H4 (cell line): Measurements from ENCODE around the gene CACNG6. TPM values are rescaled to one million over a fixed set of nuclear protein-coding genes. Genes with fewer than 3 reads are reported as not detected.
"Not testable (repeated sequence)": the region's sequence is repeated elsewhere in the genome, so short reads cannot be mapped to it uniquely, and the experiment has no call there.

Source experiments
- DNase-seq: peaks from one replicate; pipeline ENCODE4 v3.0.0-alpha.2; 2015; ENCODE audit warnings: low spot score
- total RNA-seq: library from RNA; depleted of rRNA; stranded (reverse); fragments of >200 nt; shearing (Covaris generic); gene quantifications from 2 replicates; pipeline ENCODE4 v1.2.3, GENCODE V29; 2014; rRNA removed

Gene CACNG6, protein sequence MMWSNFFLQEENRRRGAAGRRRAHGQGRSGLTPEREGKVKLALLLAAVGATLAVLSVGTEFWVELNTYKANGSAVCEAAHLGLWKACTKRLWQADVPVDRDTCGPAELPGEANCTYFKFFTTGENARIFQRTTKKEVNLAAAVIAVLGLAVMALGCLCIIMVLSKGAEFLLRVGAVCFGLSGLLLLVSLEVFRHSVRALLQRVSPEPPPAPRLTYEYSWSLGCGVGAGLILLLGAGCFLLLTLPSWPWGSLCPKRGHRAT
- total RNA-seq: 0.46 and 1.4 TPM in 2 replicates

- peak; percentile 55 for DNase-seq
Observed at GRCh38 chr19:53991224-53992113, at the start of gene CACNG6. CACNG6 (plus strand) TSS chr19:53991637; CDS start chr19:53992878, 1,241 bp downstream.

GRCh38 chr19:53942001-53942786, 49.2 kb upstream of the CACNG6 start:
- no peak for DNase-seq

GRCh38 chr19:53944416-53944815, 47.0 kb upstream of the CACNG6 start:
- no peak for DNase-seq

- no peak for DNase-seq
Observed at GRCh38 chr19:53944933-53945332, 46.5 kb upstream of the CACNG6 start.

GRCh38 chr19:53945441-53945840, 46.0 kb upstream of the CACNG6 start:
- peak; percentile 74 for DNase-seq

- DNase-seq: no peak
Observed at GRCh38 chr19:53945998-53946397, 45.4 kb upstream of the CACNG6 start.

GRCh38 chr19:53947624-53948023, 43.8 kb upstream of the CACNG6 start:
- no peak for DNase-seq

- not testable (repeated sequence) for DNase-seq
Observed at GRCh38 chr19:53948611-53949010, 42.8 kb upstream of the CACNG6 start.

DNA sequence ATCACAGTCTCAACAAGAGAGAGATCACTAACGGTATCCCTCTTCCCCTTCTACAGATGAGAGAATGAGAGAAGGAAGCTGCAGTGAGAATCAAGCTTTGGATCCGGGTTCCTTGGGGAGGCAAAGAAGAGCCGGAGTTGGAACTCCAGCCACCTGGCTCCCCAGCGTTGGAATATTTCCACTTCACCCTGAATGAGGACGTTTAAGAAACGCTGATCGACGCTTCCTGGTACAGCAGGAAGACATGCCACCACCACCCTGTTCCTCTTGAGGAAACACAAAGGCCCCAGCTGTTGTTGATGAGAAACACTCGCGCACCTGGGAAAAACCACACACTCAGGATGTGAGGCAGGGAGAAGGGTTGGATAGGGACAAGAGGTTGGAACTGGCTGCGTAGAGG, 40.0 kb upstream of the CACNG6 start:
- no peak for DNase-seq

GRCh38 chr19:53951947-53952346, 39.5 kb upstream of the CACNG6 start:
- DNase-seq: no peak

GRCh38 chr19:53953383-53953782, 38.1 kb upstream of the CACNG6 start:
- DNase-seq: no peak

DNA sequence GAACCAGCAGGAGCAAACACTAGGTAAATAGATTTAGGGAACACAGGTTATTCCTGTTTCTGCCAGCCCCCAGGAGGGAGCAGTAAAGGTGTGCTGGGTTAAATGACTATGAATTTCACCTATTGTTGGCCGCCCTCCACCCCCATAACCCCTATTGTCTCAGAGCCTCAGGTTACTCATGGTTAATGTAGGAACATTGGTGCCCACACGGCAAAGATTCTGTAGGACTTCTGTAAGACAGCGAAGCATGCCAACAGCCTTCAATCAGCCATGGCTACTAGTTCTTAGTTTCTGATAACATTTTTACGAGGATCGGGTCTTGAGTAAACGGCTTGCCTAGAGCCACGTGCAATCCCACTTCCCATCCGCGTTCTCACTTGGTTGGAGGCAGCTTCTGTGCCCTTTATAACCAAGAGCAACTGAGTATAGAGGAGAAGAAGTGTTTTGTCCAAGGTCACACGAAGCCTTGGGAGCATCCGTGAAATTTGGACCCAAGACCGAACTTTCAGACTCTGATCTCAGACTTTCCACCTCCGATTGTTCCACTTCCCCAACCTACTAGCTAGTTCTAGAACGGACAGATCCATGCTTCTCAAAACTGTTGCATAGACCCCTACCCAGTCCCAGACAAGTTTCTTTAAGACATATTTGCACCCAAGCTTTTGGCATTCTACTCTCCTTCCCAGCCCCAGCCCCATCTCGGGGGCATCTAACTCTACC, 33.8 kb upstream of the CACNG6 start:
- no peak for DNase-seq

DNA sequence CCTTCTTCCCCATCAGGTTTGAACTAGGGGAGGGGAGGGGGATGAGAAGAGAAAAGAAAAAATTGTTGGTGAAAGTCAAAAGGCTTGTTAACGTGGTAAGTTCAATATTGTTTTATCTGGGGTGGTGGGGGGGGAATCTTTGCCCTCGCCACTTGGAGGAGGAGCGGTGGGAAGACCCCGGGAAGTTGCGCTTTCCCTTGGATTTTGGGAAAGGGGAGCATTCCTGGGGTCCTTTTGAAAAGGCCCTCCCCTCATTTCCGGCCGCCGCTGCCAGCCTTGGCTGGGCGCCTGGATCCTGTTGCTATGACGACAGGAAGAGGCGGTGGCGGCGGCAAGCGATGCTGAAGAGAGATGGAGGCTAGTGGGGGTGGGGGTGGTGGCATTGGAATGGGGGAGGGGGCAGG, 33.3 kb upstream of the CACNG6 start:
- no peak for DNase-seq

GRCh38 chr19:53958823-53959757, 32.3 kb upstream of the CACNG6 start:
- DNase-seq: no peak

DNA sequence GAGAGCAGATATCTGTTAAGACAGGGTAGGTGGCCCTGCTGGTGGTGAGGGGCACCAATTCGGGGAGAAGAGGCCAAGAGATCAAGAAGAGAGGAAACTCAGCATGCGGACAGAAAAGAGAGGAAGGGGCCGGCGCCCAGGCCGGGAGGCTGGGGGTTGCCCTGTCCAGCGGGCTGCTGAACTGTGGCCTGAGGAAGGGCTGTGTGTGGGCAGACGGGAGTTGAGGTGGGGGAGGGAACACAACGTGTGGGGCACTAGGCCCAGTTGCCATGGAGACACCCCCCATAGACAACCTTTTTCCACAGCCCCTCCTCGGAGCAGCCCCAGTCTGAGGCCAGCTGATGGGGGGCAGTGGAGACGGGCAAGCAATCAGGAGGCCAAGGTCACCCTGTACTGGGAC, 31.2 kb upstream of the CACNG6 start:
- no peak for DNase-seq

GRCh38 chr19:53960886-53961285, 30.6 kb upstream of the CACNG6 start:
- no peak for DNase-seq

GRCh38 chr19:53961523-53962356, 29.7 kb upstream of the CACNG6 start:
- peak; percentile 61 for DNase-seq

DNA sequence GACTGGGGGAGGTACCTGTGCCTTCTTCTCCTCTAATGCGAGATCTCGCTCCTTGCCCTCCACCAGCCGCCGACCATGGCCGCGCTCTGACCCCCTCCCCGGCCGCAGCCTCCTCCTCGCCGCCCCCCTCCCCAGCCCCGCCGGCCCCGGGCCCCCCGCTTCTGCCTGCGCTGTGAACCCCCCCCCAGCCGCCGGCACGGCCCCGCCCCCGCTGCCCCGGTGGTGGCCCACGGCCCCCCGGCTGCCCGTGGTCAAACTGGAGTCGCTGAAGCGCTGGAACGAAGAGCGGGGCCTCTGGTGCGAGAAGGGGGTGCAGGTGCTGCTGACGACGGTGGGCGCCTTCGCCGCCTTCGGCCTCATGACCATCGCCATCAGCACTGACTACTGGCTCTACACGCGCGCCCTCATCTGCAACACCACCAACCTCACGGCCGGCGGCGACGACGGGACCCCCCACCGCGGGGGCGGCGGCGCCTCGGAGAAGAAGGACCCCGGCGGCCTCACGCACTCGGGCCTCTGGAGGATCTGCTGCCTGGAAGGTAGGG, 28.5 kb upstream of the CACNG6 start, which contains the start of gene CACNG8:
Gene CACNG8, plus strand, starts transcription at position 51 of the 545 bp plus-strand sequence.
- DNase-seq: no peak

DNA sequence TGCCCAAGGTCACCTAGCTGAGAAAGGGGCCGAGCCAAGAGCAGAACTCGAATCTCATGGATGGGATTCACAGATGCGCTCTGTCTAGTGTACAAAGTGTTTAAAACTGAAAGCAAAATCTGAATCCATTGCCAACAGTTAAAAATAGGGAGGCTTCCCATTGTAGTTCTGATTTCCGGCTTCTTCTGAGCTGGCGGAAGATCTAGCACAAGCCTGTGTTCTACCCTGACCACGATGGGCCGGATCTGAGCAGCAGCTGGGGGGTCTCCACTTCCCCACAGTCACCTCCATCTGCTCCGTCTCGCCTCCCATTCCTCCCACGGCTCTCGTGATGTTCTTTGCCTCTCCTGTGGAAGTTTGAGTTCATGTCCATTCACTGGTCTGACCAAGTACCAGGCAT, 26.3 kb upstream of the CACNG6 start:
- no peak for DNase-seq
